ENCODE measurements around the gene BSN. TPM values are rescaled to one million over a fixed set of nuclear protein-coding genes. Genes with fewer than 3 reads are reported as not detected.

The BSN gene
- total RNA-seq, 3 donors from 2014 or later, result 0.17 to 1.2 (median 0.36) TPM

DNA sequence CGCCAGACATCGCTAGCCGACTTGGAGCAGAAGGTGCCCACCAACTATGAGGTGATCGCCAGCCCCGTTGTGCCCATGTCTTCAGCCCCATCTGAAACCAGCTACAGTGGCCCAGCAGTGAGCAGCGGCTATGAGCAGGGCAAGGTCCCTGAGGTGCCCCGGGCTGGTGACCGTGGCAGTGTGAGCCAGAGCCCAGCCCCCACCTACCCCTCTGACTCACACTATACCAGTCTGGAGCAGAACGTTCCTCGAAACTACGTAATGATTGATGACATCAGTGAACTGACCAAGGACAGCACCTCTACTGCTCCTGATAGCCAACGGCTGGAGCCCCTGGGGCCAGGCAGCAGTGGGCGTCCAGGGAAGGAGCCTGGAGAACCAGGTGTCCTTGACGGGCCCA is 107.0 kb downstream of the BSN start:
- no peaks in the 10 kb centered on the region for H3K36me3 ChIP-seq (ENCODE audit: low read depth)
- no peak overlapping the region for H3K4me3 ChIP-seq
- TF ChIP-seq, protein P1, sequence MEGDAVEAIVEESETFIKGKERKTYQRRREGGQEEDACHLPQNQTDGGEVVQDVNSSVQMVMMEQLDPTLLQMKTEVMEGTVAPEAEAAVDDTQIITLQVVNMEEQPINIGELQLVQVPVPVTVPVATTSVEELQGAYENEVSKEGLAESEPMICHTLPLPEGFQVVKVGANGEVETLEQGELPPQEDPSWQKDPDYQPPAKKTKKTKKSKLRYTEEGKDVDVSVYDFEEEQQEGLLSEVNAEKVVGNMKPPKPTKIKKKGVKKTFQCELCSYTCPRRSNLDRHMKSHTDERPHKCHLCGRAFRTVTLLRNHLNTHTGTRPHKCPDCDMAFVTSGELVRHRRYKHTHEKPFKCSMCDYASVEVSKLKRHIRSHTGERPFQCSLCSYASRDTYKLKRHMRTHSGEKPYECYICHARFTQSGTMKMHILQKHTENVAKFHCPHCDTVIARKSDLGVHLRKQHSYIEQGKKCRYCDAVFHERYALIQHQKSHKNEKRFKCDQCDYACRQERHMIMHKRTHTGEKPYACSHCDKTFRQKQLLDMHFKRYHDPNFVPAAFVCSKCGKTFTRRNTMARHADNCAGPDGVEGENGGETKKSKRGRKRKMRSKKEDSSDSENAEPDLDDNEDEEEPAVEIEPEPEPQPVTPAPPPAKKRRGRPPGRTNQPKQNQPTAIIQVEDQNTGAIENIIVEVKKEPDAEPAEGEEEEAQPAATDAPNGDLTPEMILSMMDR (IDR thresholded peaks at IDR 0.05), result no peak
- intact Hi-C loops (cut with DNase I, micrococcal nuclease), result no loop called here
- DNase-seq, result no peak
- ATAC-seq, result no peak
- no peaks in the 10 kb centered on the region for H3K9me3 ChIP-seq
- no peaks in the 10 kb centered on the region for H3K4me1 ChIP-seq (ENCODE audit: low read depth)

DNA sequence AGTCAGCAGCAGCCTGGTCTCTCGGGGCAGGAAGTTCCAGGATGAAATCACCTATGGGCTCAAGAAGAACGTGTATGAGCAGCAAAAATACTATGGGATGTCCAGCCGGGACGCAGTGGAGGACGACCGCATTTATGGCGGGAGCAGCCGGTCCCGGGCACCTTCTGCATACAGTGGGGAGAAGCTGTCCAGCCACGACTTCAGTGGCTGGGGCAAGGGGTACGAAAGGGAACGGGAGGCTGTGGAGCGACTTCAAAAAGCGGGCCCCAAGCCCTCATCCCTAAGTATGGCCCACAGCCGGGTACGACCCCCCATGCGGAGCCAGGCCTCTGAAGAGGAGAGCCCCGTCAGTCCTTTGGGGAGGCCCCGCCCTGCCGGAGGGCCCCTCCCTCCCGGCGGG is 107.7 kb downstream of the BSN start:
- Histone ChIP-seq H3K4me1 (ENCODE audit: low read depth) (no peaks in the 10 kb centered on the region), H3K4me3 (no peak overlapping the region), H3K36me3 (ENCODE audit: low read depth) (no peaks in the 10 kb centered on the region), H3K9me3 (no peaks in the 10 kb centered on the region)
- ATAC-seq, result no peak
- no peak for DNase-seq
- TF ChIP-seq, protein P1 (IDR thresholded peaks at IDR 0.05), result no peak
- intact Hi-C loops (cut with DNase I, micrococcal nuclease), result no loop called here

DNA sequence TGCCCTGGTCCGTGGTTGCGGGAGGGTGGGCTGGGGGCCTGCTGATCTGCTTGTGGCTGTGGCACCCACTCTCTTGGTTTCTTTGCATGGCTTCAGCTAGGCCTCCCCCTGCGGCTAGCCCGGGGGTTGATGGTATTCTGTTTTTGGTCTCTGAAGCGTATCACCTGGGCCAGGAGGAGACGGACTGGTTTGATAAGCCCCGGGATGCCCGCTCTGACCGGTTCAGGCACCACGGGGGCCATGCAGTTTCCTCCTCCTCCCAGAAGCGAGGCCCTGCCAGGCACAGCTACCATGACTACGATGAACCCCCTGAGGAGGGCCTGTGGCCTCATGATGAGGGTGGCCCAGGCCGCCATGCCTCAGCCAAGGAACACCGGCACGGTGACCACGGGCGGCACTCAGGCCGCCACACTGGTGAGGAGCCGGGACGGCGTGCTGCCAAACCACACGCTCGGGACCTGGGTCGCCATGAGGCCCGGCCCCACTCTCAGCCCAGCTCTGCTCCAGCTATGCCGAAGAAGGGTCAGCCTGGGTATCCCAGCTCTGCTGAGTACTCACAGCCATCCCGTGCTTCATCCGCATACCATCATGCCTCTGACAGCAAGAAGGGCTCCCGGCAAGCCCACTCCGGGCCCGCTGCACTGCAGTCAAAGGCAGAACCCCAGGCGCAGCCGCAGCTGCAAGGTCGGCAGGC is 108.6 kb downstream of the BSN start:
- ATAC-seq, result no peak
- TF ChIP-seq, protein P1 (IDR thresholded peaks at IDR 0.05), result no peak
- H3K4me1 ChIP-seq (ENCODE audit: low read depth), result no peaks in the 10 kb centered on the region

DNA sequence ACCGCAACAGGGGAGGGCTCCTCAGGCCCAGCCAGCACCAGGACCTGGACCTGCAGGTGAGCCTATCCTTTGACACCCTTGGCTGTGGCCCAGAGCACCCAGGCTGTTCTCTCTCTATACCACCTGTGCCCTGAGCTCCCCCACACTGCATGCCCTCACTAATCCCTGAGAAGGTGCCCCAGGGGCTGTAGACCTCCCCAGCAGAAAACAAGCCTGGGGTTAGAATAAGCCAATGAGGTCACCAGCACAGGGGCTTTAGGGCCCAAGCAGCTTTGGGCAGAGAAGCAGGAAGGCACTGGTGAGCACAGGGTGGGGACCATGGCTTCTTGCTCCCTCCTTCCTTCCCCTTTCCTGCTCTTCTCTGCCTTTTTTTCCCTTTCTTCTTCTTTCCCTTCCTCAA is 109.6 kb downstream of the BSN start:
- intact Hi-C loops (cut with DNase I, micrococcal nuclease), result no loop called here
- TF ChIP-seq, protein P1 (IDR thresholded peaks at IDR 0.05), result no peak
- H3K36me3 ChIP-seq (ENCODE audit: low read depth), result no peaks in the 10 kb centered on the region
- no peaks in the 10 kb centered on the region for H3K4me1 ChIP-seq (ENCODE audit: low read depth)
- no peak overlapping the region for H3K4me3 ChIP-seq
- no peak for ATAC-seq
- H3K9me3 ChIP-seq, result no peaks in the 10 kb centered on the region
- no peak for DNase-seq

More for the DNA sequence above, 108.6 kb downstream of the BSN start:
- intact Hi-C loops (cut with DNase I, micrococcal nuclease), result no loop called here
- DNase-seq, result no peak
- H3K4me3 ChIP-seq, result no peak overlapping the region
- H3K9me3 ChIP-seq, result no peaks in the 10 kb centered on the region
- no peaks in the 10 kb centered on the region for H3K36me3 ChIP-seq (ENCODE audit: low read depth)

DNA sequence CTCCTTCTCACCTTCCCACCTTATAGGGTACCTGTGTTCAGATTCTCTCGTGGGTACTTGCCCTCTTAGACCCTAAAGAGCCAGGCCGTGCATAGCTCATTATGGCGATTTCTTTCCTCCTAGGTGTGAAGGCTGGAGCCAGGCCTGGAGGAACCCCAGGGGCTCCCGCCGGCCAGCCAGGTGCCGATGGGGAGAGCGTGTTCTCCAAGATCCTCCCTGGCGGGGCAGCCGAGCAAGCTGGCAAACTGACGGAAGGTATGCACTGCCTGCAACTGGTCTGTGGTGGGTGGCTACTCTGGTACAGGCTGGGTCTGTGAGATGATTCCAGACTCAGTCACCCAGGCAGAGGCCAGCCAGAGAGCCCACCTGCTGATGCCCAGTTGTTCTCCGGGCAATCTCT is 110.0 kb downstream of the BSN start:
- TF ChIP-seq, protein P1 (IDR thresholded peaks at IDR 0.05), result no peak
- ATAC-seq, result no peak
- DNase-seq, result no peak
- no peaks in the 10 kb centered on the region for H3K4me1 ChIP-seq (ENCODE audit: low read depth)
- H3K36me3 ChIP-seq (ENCODE audit: low read depth), result no peaks in the 10 kb centered on the region
- H3K4me3 ChIP-seq, result no peak overlapping the region
- H3K9me3 ChIP-seq, result no peaks in the 10 kb centered on the region
- intact Hi-C loops (cut with DNase I, micrococcal nuclease), result no loop called here
